Gastroesophageal sphincter (tissue), 3 donors: Measurements from ENCODE around the gene MYO7A.

Source experiments
- POLR2A ChIP-seq, 2 donors: fragments of 450-650 bp; IDR thresholded peaks; one replicate each; pipeline ENCODE4 v1.6.1; 2017; ENCODE audit warnings: antibody characterized with exemption in 2 of 2, mild to moderate bottlenecking in 2 of 2, moderate library complexity in 1 of 2
- POLR2AphosphoS5 ChIP-seq: sonication (generic); formaldehyde crosslinking; IDR thresholded peaks from one replicate; pipeline ENCODE4 v1.6.1; 2017; ENCODE audit warnings: antibody characterized with exemption
- TF ChIP-seq, protein P1 (sequence below), 4 experiments: fragments of 200-600 bp in 2 of 4; fragments of 450-650 bp in 2 of 4; sonication (generic) in 1 of 4; IDR thresholded peaks; one replicate each; pipeline ENCODE4 v1.5.1; 2017 to 2019; ENCODE audit warnings: antibody characterized with exemption in 4 of 4, mild to moderate bottlenecking in 2 of 4, moderate library complexity in 2 of 4

DNA sequence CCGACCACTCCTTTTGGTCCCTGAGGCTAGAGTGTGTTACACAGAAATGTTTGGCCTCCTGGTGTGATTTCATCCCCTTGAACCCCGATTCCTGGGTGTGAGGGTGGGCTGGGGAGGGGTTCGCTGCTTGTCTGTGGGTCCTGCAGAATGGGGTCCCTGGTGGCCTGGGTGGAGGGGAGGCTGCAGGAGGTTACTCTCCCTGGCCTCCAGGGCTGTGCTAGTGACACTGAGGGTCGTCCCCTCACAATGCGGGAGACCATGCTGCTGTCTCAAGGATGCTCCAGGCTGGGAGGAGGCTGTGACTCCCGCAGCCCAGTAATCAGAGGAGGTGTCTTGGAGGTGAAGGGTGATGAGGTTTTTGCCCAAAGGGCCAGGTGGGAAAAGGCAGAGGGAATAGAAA, 42.4 kb upstream of the MYO7A start:
- TF ChIP-seq, protein P1, sequence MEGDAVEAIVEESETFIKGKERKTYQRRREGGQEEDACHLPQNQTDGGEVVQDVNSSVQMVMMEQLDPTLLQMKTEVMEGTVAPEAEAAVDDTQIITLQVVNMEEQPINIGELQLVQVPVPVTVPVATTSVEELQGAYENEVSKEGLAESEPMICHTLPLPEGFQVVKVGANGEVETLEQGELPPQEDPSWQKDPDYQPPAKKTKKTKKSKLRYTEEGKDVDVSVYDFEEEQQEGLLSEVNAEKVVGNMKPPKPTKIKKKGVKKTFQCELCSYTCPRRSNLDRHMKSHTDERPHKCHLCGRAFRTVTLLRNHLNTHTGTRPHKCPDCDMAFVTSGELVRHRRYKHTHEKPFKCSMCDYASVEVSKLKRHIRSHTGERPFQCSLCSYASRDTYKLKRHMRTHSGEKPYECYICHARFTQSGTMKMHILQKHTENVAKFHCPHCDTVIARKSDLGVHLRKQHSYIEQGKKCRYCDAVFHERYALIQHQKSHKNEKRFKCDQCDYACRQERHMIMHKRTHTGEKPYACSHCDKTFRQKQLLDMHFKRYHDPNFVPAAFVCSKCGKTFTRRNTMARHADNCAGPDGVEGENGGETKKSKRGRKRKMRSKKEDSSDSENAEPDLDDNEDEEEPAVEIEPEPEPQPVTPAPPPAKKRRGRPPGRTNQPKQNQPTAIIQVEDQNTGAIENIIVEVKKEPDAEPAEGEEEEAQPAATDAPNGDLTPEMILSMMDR (IDR thresholded peaks at IDR 0.05): no peak
- TF ChIP-seq POLR2AphosphoS5 (no peak), POLR2A (IDR thresholded peaks at IDR 0.05) (no peak)
